SK-N-SH treated with all-trans-retinoic acid at 6 μM for 48 hours (cell line): ENCODE data around the gene SDR9C7.
"Not testable (repeated sequence)": the region's sequence is repeated elsewhere in the genome, so short reads cannot be mapped to it uniquely, and the experiment has no call there.

Source experiments
- ATAC-seq: fragments of 200-7000 bp; cut with Tn5 transposase; 3 replicates; pipeline ENCODE4 v1.9.1; 2020; ENCODE audit warnings: mild to moderate bottlenecking, moderate library complexity
- BACH2 ChIP-seq: fragments of 250-450 bp; sonication (Bioruptor Pico); IDR thresholded peaks from 2 replicates; pipeline ENCODE4 v1.9.0; 2021; ENCODE audit warnings: mild to moderate bottlenecking, borderline replicate concordance
- CSDC2 ChIP-seq: fragments of 250-450 bp; sonication (Bioruptor Pico); IDR thresholded peaks from 2 replicates; pipeline ENCODE4 v1.5.0; 2020; ENCODE audit warnings: mild to moderate bottlenecking, moderate library complexity
- ESRRG ChIP-seq: fragments of 250-450 bp; sonication (Bioruptor Pico); IDR thresholded peaks from 2 replicates; pipeline ENCODE4 v1.6.1; 2021; ENCODE audit warnings: mild to moderate bottlenecking
- GLIS3 ChIP-seq: fragments of 250-450 bp; sonication (Bioruptor Pico); IDR thresholded peaks from 2 replicates; pipeline ENCODE4 v1.5.0; 2020; ENCODE audit warnings: mild to moderate bottlenecking, moderate library complexity
- ISL1 ChIP-seq: fragments of 250-450 bp; sonication (Bioruptor Pico); IDR thresholded peaks from 2 replicates; pipeline ENCODE4 v2.1.2; 2022; ENCODE audit warnings: mild to moderate bottlenecking, moderate library complexity
- OSR1 ChIP-seq: fragments of 250-450 bp; sonication (Bioruptor Pico); IDR thresholded peaks from 2 replicates; pipeline ENCODE4 v1.8.0; 2022; ENCODE audit warnings: moderate library complexity, mild to moderate bottlenecking, inconsistent platforms
- PPARA ChIP-seq: fragments of 250-450 bp; sonication (Bioruptor Pico); IDR thresholded peaks from 2 replicates; pipeline ENCODE4 v1.5.0; 2020; ENCODE audit warnings: mild to moderate bottlenecking, borderline replicate concordance
- RARB ChIP-seq: fragments of 250-450 bp; sonication (Bioruptor Pico); IDR thresholded peaks from 2 replicates; pipeline ENCODE4 v1.8.0; 2021; ENCODE audit warnings: mild to moderate bottlenecking, moderate library complexity
- SNAI2 ChIP-seq: fragments of 250-450 bp; sonication (Bioruptor Pico); IDR thresholded peaks from 2 replicates; pipeline ENCODE4 v1.5.0; 2020; ENCODE audit warnings: mild to moderate bottlenecking, moderate library complexity
- ZC3H10 ChIP-seq: fragments of 250-450 bp; sonication (Bioruptor Pico); IDR thresholded peaks from 2 replicates; pipeline ENCODE4 v1.5.1; 2021; ENCODE audit warnings: mild to moderate bottlenecking, moderate library complexity
- ZFP3 ChIP-seq: fragments of 250-450 bp; sonication (Bioruptor Pico); IDR thresholded peaks from 2 replicates; pipeline ENCODE4 v1.5.0; 2020; ENCODE audit warnings: mild to moderate bottlenecking, moderate library complexity
- ZFP30 ChIP-seq: fragments of 450-650 bp; formaldehyde crosslinking; IDR thresholded peaks from 2 replicates; pipeline ENCODE4 v1.5.0; 2022; ENCODE audit warnings: mild to moderate bottlenecking, moderate library complexity
- ZNF565 ChIP-seq: fragments of 450-650 bp; formaldehyde crosslinking; conservative IDR thresholded peaks from 2 replicates; pipeline ENCODE4 v1.5.0; 2020; ENCODE audit warnings: low read depth, mild to moderate bottlenecking, moderate library complexity
- ZNF70 ChIP-seq: fragments of 450-650 bp; formaldehyde crosslinking; IDR thresholded peaks from 2 replicates; pipeline ENCODE4 v1.5.0; 2020; ENCODE audit warnings: mild to moderate bottlenecking, moderate library complexity
- TF ChIP-seq, protein P1 (sequence below): fragments of 250-450 bp; sonication (Bioruptor Pico); IDR thresholded peaks from 2 replicates; pipeline ENCODE4 v1.8.0; 2020; ENCODE audit warnings: mild to moderate bottlenecking, moderate library complexity, borderline replicate concordance
- TF ChIP-seq, protein P2 (sequence below): fragments of 250-450 bp; sonication (Bioruptor Pico); IDR thresholded peaks from 2 replicates; pipeline ENCODE4 v1.8.0; 2021; ENCODE audit warnings: low read depth, mild to moderate bottlenecking, moderate library complexity, borderline replicate concordance
- TF ChIP-seq, protein P3 (sequence below): fragments of 250-450 bp; sonication (Bioruptor Pico); IDR thresholded peaks from 2 replicates; pipeline ENCODE4 v1.5.0; 2020; ENCODE audit warnings: mild to moderate bottlenecking, moderate library complexity
- TF ChIP-seq, protein P4 (sequence below): fragments of 250-450 bp; sonication (Bioruptor Pico); IDR thresholded peaks from 2 replicates; pipeline ENCODE4 v1.5.1; 2021; ENCODE audit warnings: mild to moderate bottlenecking, moderate library complexity
- TF ChIP-seq, protein P5 (sequence below): fragments of 250-450 bp; sonication (Bioruptor Pico); IDR thresholded peaks from 2 replicates; pipeline ENCODE4 v1.5.1; 2020; ENCODE audit warnings: low read depth, mild to moderate bottlenecking, moderate library complexity

SDR9C7 gene

DNA sequence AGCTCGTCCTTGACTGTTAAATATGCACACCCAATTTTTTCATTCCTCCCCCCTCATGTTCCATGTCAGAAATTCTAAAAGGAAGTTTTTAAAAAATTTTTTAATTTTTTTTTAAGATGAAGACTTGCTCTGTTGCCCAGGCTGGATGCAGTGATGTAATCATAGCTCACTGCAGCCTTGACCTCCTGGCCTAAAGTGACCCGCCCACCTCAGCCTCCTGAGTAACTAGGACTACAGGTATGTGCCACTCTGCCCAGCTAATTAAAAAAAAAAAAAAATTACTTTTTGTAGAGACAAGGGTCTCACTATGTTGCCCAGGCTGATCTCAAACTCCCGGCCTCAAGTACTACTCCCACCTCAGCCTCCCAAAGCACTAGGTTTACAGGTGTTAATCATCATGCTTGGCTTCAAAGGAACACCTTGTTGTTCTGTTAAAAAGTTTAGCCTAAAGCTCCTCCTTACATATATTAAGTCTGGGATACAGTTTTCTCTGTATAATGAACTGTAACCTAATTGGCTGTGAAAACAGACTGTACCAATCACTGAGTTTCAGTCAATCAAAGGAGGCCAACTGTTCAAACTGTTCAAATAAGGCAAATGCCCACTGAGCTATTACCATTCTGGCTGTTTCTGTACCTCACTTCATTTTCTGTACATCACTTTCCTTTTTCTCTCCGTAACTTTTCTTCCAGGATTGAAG lies 17.8 kb downstream of the SDR9C7 start:
- TF ChIP-seq, protein P1, sequence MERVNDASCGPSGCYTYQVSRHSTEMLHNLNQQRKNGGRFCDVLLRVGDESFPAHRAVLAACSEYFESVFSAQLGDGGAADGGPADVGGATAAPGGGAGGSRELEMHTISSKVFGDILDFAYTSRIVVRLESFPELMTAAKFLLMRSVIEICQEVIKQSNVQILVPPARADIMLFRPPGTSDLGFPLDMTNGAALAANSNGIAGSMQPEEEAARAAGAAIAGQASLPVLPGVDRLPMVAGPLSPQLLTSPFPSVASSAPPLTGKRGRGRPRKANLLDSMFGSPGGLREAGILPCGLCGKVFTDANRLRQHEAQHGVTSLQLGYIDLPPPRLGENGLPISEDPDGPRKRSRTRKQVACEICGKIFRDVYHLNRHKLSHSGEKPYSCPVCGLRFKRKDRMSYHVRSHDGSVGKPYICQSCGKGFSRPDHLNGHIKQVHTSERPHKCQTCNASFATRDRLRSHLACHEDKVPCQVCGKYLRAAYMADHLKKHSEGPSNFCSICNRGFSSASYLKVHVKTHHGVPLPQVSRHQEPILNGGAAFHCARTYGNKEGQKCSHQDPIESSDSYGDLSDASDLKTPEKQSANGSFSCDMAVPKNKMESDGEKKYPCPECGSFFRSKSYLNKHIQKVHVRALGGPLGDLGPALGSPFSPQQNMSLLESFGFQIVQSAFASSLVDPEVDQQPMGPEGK (CRISPR knock-in tag), result no peak
- TF ChIP-seq ZFP3 (CRISPR knock-in tag), result no peak
- TF ChIP-seq ZFP30, result no peak
- TF ChIP-seq PPARA (CRISPR knock-in tag), result no peak
- TF ChIP-seq ZC3H10 (CRISPR knock-in tag), result no peak
- no peak for TF ChIP-seq GLIS3 (CRISPR knock-in tag)
- TF ChIP-seq RARB (CRISPR knock-in tag), result no peak
- TF ChIP-seq ZNF565 (CRISPR knock-in tag), result no peak
- no peak for TF ChIP-seq CSDC2
- TF ChIP-seq ISL1 (CRISPR knock-in tag), result no peak
- no peak for TF ChIP-seq OSR1 (CRISPR knock-in tag)
- TF ChIP-seq, protein P2, sequence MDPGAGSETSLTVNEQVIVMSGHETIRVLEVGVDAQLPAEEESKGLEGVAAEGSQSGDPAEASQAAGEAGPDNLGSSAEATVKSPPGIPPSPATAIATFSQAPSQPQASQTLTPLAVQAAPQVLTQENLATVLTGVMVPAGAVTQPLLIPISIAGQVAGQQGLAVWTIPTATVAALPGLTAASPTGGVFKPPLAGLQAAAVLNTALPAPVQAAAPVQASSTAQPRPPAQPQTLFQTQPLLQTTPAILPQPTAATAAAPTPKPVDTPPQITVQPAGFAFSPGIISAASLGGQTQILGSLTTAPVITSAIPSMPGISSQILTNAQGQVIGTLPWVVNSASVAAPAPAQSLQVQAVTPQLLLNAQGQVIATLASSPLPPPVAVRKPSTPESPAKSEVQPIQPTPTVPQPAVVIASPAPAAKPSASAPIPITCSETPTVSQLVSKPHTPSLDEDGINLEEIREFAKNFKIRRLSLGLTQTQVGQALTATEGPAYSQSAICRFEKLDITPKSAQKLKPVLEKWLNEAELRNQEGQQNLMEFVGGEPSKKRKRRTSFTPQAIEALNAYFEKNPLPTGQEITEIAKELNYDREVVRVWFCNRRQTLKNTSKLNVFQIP (CRISPR knock-in tag), result no peak
- TF ChIP-seq, protein P3, sequence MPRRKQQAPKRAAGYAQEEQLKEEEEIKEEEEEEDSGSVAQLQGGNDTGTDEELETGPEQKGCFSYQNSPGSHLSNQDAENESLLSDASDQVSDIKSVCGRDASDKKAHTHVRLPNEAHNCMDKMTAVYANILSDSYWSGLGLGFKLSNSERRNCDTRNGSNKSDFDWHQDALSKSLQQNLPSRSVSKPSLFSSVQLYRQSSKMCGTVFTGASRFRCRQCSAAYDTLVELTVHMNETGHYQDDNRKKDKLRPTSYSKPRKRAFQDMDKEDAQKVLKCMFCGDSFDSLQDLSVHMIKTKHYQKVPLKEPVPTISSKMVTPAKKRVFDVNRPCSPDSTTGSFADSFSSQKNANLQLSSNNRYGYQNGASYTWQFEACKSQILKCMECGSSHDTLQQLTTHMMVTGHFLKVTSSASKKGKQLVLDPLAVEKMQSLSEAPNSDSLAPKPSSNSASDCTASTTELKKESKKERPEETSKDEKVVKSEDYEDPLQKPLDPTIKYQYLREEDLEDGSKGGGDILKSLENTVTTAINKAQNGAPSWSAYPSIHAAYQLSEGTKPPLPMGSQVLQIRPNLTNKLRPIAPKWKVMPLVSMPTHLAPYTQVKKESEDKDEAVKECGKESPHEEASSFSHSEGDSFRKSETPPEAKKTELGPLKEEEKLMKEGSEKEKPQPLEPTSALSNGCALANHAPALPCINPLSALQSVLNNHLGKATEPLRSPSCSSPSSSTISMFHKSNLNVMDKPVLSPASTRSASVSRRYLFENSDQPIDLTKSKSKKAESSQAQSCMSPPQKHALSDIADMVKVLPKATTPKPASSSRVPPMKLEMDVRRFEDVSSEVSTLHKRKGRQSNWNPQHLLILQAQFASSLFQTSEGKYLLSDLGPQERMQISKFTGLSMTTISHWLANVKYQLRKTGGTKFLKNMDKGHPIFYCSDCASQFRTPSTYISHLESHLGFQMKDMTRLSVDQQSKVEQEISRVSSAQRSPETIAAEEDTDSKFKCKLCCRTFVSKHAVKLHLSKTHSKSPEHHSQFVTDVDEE (CRISPR knock-in tag), result no peak
- no peak for TF ChIP-seq SNAI2 (CRISPR knock-in tag)
- TF ChIP-seq, protein P4, sequence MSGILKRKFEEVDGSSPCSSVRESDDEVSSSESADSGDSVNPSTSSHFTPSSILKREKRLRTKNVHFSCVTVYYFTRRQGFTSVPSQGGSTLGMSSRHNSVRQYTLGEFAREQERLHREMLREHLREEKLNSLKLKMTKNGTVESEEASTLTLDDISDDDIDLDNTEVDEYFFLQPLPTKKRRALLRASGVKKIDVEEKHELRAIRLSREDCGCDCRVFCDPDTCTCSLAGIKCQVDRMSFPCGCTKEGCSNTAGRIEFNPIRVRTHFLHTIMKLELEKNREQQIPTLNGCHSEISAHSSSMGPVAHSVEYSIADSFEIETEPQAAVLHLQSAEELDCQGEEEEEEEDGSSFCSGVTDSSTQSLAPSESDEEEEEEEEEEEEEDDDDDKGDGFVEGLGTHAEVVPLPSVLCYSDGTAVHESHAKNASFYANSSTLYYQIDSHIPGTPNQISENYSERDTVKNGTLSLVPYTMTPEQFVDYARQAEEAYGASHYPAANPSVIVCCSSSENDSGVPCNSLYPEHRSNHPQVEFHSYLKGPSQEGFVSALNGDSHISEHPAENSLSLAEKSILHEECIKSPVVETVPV (CRISPR knock-in tag), result no peak
- TF ChIP-seq, protein P5, sequence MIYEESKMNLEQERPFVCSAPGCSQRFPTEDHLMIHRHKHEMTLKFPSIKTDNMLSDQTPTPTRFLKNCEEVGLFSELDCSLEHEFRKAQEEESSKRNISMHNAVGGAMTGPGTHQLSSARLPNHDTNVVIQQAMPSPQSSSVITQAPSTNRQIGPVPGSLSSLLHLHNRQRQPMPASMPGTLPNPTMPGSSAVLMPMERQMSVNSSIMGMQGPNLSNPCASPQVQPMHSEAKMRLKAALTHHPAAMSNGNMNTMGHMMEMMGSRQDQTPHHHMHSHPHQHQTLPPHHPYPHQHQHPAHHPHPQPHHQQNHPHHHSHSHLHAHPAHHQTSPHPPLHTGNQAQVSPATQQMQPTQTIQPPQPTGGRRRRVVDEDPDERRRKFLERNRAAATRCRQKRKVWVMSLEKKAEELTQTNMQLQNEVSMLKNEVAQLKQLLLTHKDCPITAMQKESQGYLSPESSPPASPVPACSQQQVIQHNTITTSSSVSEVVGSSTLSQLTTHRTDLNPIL, result no peak
- TF ChIP-seq ESRRG (CRISPR knock-in tag), result no peak
- TF ChIP-seq, all 23 proteins: peak for 0
- no peak for ATAC-seq

DNA sequence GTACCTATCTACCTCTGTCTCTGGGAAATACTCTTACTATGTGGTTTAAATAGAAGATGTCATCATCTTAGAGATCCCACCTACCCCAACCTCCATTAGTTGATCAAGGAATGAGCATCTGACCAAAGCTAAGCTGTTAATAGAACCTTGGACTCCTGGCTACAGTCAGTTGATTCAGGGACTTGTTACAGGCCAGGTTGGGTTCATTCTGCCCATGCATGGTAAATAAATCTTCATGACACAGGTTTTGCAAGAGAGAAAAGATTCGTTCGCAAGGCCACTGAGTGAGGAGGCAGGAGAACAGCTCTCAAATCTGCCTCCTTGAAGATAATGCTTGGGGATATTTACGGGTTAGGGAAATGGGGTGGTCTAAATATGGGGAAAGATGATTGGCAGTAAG lies 19.5 kb downstream of the SDR9C7 start:
- TF ChIP-seq ZNF70 (CRISPR knock-in tag) (no peak), BACH2 (CRISPR knock-in tag) (no peak), ISL1 (CRISPR knock-in tag) (no peak)
- TF ChIP-seq, protein P5, result no peak
- TF ChIP-seq, all 23 proteins: peak for 0
- no peak for ATAC-seq

DNA sequence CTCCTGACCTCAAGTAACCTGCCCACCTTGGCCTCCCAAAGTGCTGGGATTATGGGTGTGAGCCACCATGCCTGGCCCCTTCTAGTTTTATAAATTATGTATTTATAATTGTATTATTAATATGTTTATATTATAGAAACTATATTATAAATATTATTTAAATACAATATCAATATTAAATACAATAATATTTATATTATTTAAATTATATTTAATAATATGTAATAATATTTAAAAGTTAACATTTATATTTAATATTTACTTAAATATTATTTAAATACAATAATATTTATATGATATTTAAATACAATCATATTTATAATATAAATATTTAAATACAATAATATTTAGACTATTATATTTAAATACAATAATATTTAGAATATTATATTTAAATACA lies 20.0 kb downstream of the SDR9C7 start:
- TF ChIP-seq SNAI2 (CRISPR knock-in tag), result no peak

DNA sequence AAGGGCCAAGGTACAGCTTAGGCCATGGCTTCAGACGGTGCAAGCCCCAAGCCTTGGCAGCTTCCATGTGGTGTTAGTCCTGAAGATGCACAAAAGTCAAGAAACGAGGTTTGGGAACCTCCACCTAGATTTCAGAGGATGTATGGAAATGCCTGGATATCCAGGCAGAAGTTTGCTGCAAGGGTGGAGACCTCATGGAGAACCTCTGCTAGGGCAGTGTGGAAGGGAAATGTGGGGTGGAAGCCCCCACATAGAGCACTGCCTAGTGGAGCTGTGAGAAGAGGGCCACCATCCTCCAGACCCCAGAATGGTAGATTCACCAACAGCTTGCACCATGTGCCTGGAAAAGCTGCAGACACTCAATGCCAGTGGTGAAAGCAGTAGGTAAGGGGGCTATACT lies 24.8 kb downstream of the SDR9C7 start:
- not testable (repeated sequence) for ATAC-seq

More for the DNA sequence above, 20.0 kb downstream of the SDR9C7 start:
- ATAC-seq, result no peak
